Liver (tissue), 3 donors: Measurements from ENCODE around the gene MAGI1.

ENCODE experiments used
- ATF3 ChIP-seq: IDR thresholded peaks from 2 replicates; pipeline ENCODE4 v1.6.1; 2016; ENCODE audit warnings: antibody characterized with exemption
- EGR1 ChIP-seq, 2 donors: IDR thresholded peaks; 2 replicates each; pipeline ENCODE4 v1.6.1; 2016 to 2018; ENCODE audit warnings: antibody characterized with exemption in 2 of 2, low read depth in 2 of 2
- FOXA1 ChIP-seq: IDR thresholded peaks from 2 replicates; pipeline ENCODE4 v1.6.1; 2016; ENCODE audit warnings: antibody characterized with exemption
- GABPA ChIP-seq, 2 donors: IDR thresholded peaks in 1 of 2; conservative IDR thresholded peaks in 1 of 2; 2 replicates each; pipeline ENCODE4 v1.6.1; 2016; ENCODE audit warnings: antibody characterized with exemption in 2 of 2, mild to moderate bottlenecking in 1 of 2, moderate library complexity in 1 of 2
- HNF4A ChIP-seq, 2 donors: conservative IDR thresholded peaks; 2 replicates each; pipeline ENCODE4 v1.6.1; 2016; ENCODE audit warnings: antibody characterized with exemption in 2 of 2, mild to moderate bottlenecking in 2 of 2
- JUND ChIP-seq, 2 donors: IDR thresholded peaks; 2 replicates each; pipeline ENCODE4 v1.6.1; 2016; ENCODE audit warnings: antibody characterized with exemption in 2 of 2
- MAX ChIP-seq: IDR thresholded peaks from 2 replicates; pipeline ENCODE4 v1.6.1; 2016; ENCODE audit warnings: antibody characterized with exemption
- RAD21 ChIP-seq, 2 donors: IDR thresholded peaks; 2 replicates each; pipeline ENCODE4 v1.6.1; 2016; ENCODE audit warnings: antibody characterized with exemption in 2 of 2, mild to moderate bottlenecking in 2 of 2
- SP1 ChIP-seq: IDR thresholded peaks from 2 replicates; pipeline ENCODE4 v1.6.1; 2018; ENCODE audit warnings: antibody characterized with exemption, mild to moderate bottlenecking
- ZBTB33 ChIP-seq: IDR thresholded peaks from 2 replicates; pipeline ENCODE4 v1.6.1; 2016; ENCODE audit warnings: antibody characterized with exemption
- TF ChIP-seq, protein P1 (sequence below): fragments of 150-350 bp; IDR thresholded peaks from 2 replicates; pipeline ENCODE4 v1.5.1; 2017; ENCODE audit warnings: improper control_type of control experiment, low read depth, low read length; ENCODE audit not compliant: missing input control
- TF ChIP-seq, protein P2 (sequence below): IDR thresholded peaks from 2 replicates; pipeline ENCODE4 v1.6.1; 2016; ENCODE audit warnings: antibody characterized with exemption, mild to moderate bottlenecking
- donor health status: healthy.
- donor health status: healthy.

DNA sequence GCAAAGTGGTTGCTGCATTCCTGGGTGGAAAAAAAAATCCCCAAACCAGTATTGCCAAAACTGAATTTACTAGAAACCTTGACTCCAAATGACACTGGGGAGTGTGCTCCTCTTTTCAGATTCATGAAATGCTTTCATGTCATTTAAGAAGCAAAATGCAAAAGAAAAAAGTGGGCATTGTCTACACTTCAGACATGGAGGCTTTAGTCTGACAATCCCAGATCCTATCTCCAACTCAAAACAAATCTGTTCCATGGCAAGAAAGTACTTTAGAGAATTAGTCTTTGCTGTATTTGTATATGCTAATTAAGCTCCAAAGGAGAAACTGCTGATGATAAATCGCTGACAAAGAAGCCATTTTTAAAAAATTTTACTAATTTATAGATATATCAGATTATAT, 366.7 kb downstream of the MAGI1 start:
- TF ChIP-seq ATF3 = no peak
- TF ChIP-seq, protein P1, sequence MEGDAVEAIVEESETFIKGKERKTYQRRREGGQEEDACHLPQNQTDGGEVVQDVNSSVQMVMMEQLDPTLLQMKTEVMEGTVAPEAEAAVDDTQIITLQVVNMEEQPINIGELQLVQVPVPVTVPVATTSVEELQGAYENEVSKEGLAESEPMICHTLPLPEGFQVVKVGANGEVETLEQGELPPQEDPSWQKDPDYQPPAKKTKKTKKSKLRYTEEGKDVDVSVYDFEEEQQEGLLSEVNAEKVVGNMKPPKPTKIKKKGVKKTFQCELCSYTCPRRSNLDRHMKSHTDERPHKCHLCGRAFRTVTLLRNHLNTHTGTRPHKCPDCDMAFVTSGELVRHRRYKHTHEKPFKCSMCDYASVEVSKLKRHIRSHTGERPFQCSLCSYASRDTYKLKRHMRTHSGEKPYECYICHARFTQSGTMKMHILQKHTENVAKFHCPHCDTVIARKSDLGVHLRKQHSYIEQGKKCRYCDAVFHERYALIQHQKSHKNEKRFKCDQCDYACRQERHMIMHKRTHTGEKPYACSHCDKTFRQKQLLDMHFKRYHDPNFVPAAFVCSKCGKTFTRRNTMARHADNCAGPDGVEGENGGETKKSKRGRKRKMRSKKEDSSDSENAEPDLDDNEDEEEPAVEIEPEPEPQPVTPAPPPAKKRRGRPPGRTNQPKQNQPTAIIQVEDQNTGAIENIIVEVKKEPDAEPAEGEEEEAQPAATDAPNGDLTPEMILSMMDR = no peak
- TF ChIP-seq JUND (IDR thresholded peaks at IDR 0.05) = no peak
- no peak for TF ChIP-seq RAD21 (IDR thresholded peaks at IDR 0.05)
- TF ChIP-seq MAX = no peak
- no peak for TF ChIP-seq GABPA (IDR thresholded peaks at IDR 0.05 in 1 of 2, conservative IDR thresholded peaks at IDR 0.05 in 1 of 2)
- TF ChIP-seq SP1 = no peak
- no peak for TF ChIP-seq ZBTB33
- TF ChIP-seq, protein P2, sequence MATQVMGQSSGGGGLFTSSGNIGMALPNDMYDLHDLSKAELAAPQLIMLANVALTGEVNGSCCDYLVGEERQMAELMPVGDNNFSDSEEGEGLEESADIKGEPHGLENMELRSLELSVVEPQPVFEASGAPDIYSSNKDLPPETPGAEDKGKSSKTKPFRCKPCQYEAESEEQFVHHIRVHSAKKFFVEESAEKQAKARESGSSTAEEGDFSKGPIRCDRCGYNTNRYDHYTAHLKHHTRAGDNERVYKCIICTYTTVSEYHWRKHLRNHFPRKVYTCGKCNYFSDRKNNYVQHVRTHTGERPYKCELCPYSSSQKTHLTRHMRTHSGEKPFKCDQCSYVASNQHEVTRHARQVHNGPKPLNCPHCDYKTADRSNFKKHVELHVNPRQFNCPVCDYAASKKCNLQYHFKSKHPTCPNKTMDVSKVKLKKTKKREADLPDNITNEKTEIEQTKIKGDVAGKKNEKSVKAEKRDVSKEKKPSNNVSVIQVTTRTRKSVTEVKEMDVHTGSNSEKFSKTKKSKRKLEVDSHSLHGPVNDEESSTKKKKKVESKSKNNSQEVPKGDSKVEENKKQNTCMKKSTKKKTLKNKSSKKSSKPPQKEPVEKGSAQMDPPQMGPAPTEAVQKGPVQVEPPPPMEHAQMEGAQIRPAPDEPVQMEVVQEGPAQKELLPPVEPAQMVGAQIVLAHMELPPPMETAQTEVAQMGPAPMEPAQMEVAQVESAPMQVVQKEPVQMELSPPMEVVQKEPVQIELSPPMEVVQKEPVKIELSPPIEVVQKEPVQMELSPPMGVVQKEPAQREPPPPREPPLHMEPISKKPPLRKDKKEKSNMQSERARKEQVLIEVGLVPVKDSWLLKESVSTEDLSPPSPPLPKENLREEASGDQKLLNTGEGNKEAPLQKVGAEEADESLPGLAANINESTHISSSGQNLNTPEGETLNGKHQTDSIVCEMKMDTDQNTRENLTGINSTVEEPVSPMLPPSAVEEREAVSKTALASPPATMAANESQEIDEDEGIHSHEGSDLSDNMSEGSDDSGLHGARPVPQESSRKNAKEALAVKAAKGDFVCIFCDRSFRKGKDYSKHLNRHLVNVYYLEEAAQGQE = no peak
- no peak for TF ChIP-seq HNF4A (conservative IDR thresholded peaks at IDR 0.05)
- TF ChIP-seq EGR1 (IDR thresholded peaks at IDR 0.05; ENCODE audit: low read depth in 2 of 2) = no peak
- no peak for TF ChIP-seq FOXA1
